Measurements from ENCODE around the gene SPSB3.
"Not testable (repeated sequence)": the region's sequence is repeated elsewhere in the genome, so short reads cannot be mapped to it uniquely, and the experiment has no call there.

Gene SPSB3

GRCh38 chr16:1745181-1745899 lies 37.0 kb downstream of the SPSB3 start:
- H3K27ac Mint-ChIP-seq: peak overlapping the region; percentile 41
- peaks cover 4% of the 10 kb centered on the region for H3K4me1 Mint-ChIP-seq
- no peak for DNase-seq (ENCODE audit: low spot score in 2 of 2)

DNA sequence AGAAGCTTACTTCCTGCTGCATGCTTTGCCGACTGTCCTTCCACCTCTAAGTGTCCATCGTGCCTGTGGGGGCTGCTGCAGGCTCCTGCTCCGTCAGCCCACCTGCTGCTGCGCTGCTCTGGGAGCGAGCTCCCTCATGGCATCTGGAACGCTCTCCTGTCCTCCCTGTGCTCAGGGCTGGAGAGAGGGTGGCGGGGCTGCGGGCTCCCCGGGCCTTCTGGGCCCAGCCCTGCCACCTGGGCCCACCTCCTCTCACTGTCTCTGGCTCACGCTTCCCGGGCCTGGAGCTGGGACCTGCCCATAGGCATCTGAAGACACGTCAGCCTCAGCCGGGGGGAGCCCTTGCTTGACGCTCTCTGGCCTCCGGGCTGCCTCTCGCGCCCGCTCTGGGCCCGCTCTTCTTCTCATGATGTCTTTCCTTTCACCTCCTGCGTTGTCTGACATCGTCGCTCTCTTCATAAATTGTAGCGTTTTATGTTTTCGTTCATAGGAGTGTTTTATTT lies 38.0 kb downstream of the SPSB3 start:
- no peaks in the 10 kb centered on the region for H3K27me3 Mint-ChIP-seq
- H3K4me1 Mint-ChIP-seq: peaks cover 4% of the 10 kb centered on the region

More at GRCh38 chr16:1745181-1745899, 37.0 kb downstream of the SPSB3 start:
- no peaks in the 10 kb centered on the region for H3K9me3 Mint-ChIP-seq
- H3K4me3 Mint-ChIP-seq: no peak overlapping the region
- no peak for ATAC-seq (ENCODE audit: low read depth)
- H3K36me3 Mint-ChIP-seq: peaks cover 16% of the 10 kb centered on the region
- no peaks in the 10 kb centered on the region for H3K27me3 Mint-ChIP-seq

GRCh38 chr16:1743376-1744337 lies 38.7 kb downstream of the SPSB3 start:
- no peaks in the 10 kb centered on the region for H3K9me3 Mint-ChIP-seq
- peaks cover 4% of the 10 kb centered on the region for H3K4me1 Mint-ChIP-seq
- peaks cover 14% of the 10 kb centered on the region for H3K36me3 Mint-ChIP-seq
- no peak for ATAC-seq (ENCODE audit: low read depth)
- no peak for DNase-seq (ENCODE audit: low spot score in 2 of 2)
- no peaks in the 10 kb centered on the region for H3K27me3 Mint-ChIP-seq
- no peak overlapping the region for H3K27ac Mint-ChIP-seq
- H3K4me3 Mint-ChIP-seq: no peak overlapping the region

More for the DNA sequence above, 38.0 kb downstream of the SPSB3 start:
- H3K9me3 Mint-ChIP-seq: no peaks in the 10 kb centered on the region
- ATAC-seq (ENCODE audit: low read depth) (no peak), DNase-seq (ENCODE audit: low spot score in 2 of 2) (no peak)
- no peak overlapping the region for H3K4me3 Mint-ChIP-seq
- H3K36me3 Mint-ChIP-seq: peaks cover 16% of the 10 kb centered on the region
- peak overlapping the region; percentile 41 for H3K27ac Mint-ChIP-seq

- H3K9me3 Mint-ChIP-seq: no peaks in the 10 kb centered on the region
- no peak overlapping the region for H3K27ac Mint-ChIP-seq
- H3K36me3 Mint-ChIP-seq: peaks cover 7% of the 10 kb centered on the region
- DNase-seq (ENCODE audit: low spot score in 2 of 2) (no peak), ATAC-seq (ENCODE audit: low read depth) (no peak)
- H3K27me3 Mint-ChIP-seq: no peaks in the 10 kb centered on the region
- no peak overlapping the region for H3K4me3 Mint-ChIP-seq
- peaks cover 4% of the 10 kb centered on the region for H3K4me1 Mint-ChIP-seq
Observed at GRCh38 chr16:1741553-1742165, 40.7 kb downstream of the SPSB3 start.

GRCh38 chr16:1740781-1741490 lies 41.4 kb downstream of the SPSB3 start:
- no peak for DNase-seq (ENCODE audit: low spot score in 2 of 2)
- Mint-ChIP-seq H3K27ac (no peak overlapping the region), H3K27me3 (no peaks in the 10 kb centered on the region), H3K36me3 (peaks cover 7% of the 10 kb centered on the region), H3K4me1 (peaks cover 4% of the 10 kb centered on the region), H3K9me3 (no peaks in the 10 kb centered on the region), H3K4me3 (no peak overlapping the region)
- ATAC-seq (ENCODE audit: low read depth): no peak

DNA sequence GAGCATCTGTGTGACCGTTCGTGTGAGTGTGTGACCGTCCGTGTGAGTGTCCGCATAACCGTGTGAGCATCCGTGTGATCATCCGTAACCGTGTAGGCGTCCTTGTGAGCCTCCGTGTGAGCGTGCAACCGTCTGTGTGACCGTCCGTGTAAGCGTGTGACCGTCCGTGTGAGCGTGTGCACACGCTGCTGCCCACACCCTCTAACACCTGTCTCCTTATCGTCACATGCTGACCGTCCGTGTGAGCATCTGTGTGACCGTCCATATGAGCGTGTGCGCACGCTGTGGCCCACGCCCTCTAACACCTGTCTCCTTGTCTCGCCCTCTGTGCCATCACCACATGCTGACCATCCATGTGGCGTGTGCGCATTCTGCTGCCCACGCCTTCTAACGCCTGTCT lies 42.1 kb downstream of the SPSB3 start:
- DNase-seq (ENCODE audit: low spot score in 2 of 2) (no peak), ATAC-seq (ENCODE audit: low read depth) (no peak)
- H3K36me3 Mint-ChIP-seq: peaks cover 7% of the 10 kb centered on the region
- H3K4me1 Mint-ChIP-seq: peaks cover 4% of the 10 kb centered on the region
- no peak overlapping the region for H3K4me3 Mint-ChIP-seq
- H3K27me3 Mint-ChIP-seq: no peaks in the 10 kb centered on the region
- H3K27ac Mint-ChIP-seq: no peak overlapping the region
- H3K9me3 Mint-ChIP-seq: no peaks in the 10 kb centered on the region

GRCh38 chr16:1734816-1735215 lies 47.6 kb downstream of the SPSB3 start:
- no peak for ATAC-seq (ENCODE audit: low read depth)
- peaks cover 2% of the 10 kb centered on the region for H3K36me3 Mint-ChIP-seq
- H3K27me3 Mint-ChIP-seq: no peaks in the 10 kb centered on the region
- peaks cover 3% of the 10 kb centered on the region for H3K4me1 Mint-ChIP-seq
- H3K4me3 Mint-ChIP-seq: no peak overlapping the region
- no peak overlapping the region for H3K27ac Mint-ChIP-seq
- no peak for DNase-seq (ENCODE audit: low spot score in 2 of 2)
- H3K9me3 Mint-ChIP-seq: no peaks in the 10 kb centered on the region

DNA sequence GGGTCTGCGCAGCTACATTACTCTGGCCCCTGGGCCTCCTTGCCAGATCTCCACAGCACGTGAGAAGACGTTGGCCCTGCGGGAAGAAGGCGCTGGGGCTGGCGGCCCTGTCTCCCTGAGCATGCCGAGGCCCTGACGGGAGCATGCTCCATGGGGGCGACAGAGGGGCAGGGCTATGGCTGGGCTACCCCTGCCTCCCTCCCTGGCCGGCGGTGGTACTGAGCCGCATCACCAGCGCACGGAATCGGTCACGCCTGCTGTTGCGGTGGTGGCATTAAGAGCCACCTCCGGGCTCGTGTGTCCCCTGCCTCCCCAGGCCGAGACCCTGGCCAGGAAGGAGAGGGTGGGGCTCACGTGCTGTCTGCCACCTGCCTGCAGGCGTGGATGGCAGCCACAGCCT lies 48.2 kb downstream of the SPSB3 start:
- no peaks in the 10 kb centered on the region for H3K27me3 Mint-ChIP-seq
- no peaks in the 10 kb centered on the region for H3K9me3 Mint-ChIP-seq
- H3K27ac Mint-ChIP-seq: no peak overlapping the region
- DNase-seq (ENCODE audit: low spot score in 2 of 2): no peak
- H3K4me3 Mint-ChIP-seq: no peak overlapping the region
- peaks cover 4% of the 10 kb centered on the region for H3K36me3 Mint-ChIP-seq
- H3K4me1 Mint-ChIP-seq: peaks cover 3% of the 10 kb centered on the region
- ATAC-seq (ENCODE audit: low read depth): no peak

GRCh38 chr16:1732551-1732987 lies 49.8 kb downstream of the SPSB3 start:
- H3K4me3 Mint-ChIP-seq; H3K36me3 Mint-ChIP-seq; H3K27ac Mint-ChIP-seq; H3K27me3 Mint-ChIP-seq; H3K9me3 Mint-ChIP-seq; DNase-seq (ENCODE audit: low spot score in 2 of 2); ATAC-seq (ENCODE audit: low read depth); H3K4me1 Mint-ChIP-seq: not testable (repeated sequence)

- DNase-seq (ENCODE audit: low spot score in 2 of 2) (no peak), ATAC-seq (ENCODE audit: low read depth) (no peak)
- Mint-ChIP-seq H3K27ac (no peak overlapping the region), H3K4me1 (peaks cover 9% of the 10 kb centered on the region), H3K36me3 (peaks cover 12% of the 10 kb centered on the region), H3K27me3 (no peaks in the 10 kb centered on the region), H3K9me3 (no peaks in the 10 kb centered on the region), H3K4me3 (no peak overlapping the region)
Observed at GRCh38 chr16:1732071-1732470, 50.3 kb downstream of the SPSB3 start.

- Mint-ChIP-seq H3K27ac (no peak overlapping the region), H3K9me3 (no peaks in the 10 kb centered on the region), H3K4me1 (peaks cover 12% of the 10 kb centered on the region), H3K27me3 (no peaks in the 10 kb centered on the region), H3K36me3 (peaks cover 15% of the 10 kb centered on the region), H3K4me3 (no peak overlapping the region)
- DNase-seq (ENCODE audit: low spot score in 2 of 2) (no peak), ATAC-seq (ENCODE audit: low read depth) (no peak)
Observed at GRCh38 chr16:1731603-1732002, 50.8 kb downstream of the SPSB3 start.

GRCh38 chr16:1731073-1731472 lies 51.3 kb downstream of the SPSB3 start:
- no peaks in the 10 kb centered on the region for H3K9me3 Mint-ChIP-seq
- peaks cover 15% of the 10 kb centered on the region for H3K36me3 Mint-ChIP-seq
- no peak overlapping the region for H3K27ac Mint-ChIP-seq
- DNase-seq (ENCODE audit: low spot score in 2 of 2) (no peak), ATAC-seq (ENCODE audit: low read depth) (no peak)
- no peaks in the 10 kb centered on the region for H3K27me3 Mint-ChIP-seq
- no peak overlapping the region for H3K4me3 Mint-ChIP-seq
- peaks cover 12% of the 10 kb centered on the region for H3K4me1 Mint-ChIP-seq

GRCh38 chr16:1729445-1729844 lies 52.9 kb downstream of the SPSB3 start:
- ATAC-seq (ENCODE audit: low read depth) (no peak), DNase-seq (ENCODE audit: low spot score in 2 of 2) (no peak)
- Mint-ChIP-seq H3K36me3 (peaks cover 15% of the 10 kb centered on the region), H3K27ac (no peak overlapping the region), H3K9me3 (no peaks in the 10 kb centered on the region), H3K4me1 (peaks cover 9% of the 10 kb centered on the region), H3K4me3 (no peak overlapping the region), H3K27me3 (no peaks in the 10 kb centered on the region)

Measured in memory B cell (primary cell).